HG03159 (cell line): ENCODE data around the gene FBXL7.

Source experiments
- ATAC-seq: cut with Tn5 transposase; IDR thresholded peaks from one replicate; pipeline ENCODE4 v1.9.1; 2021; ENCODE audit warnings: mild to moderate bottlenecking, moderate library complexity; ENCODE audit not compliant: unreplicated experiment

The FBXL7 gene

DNA sequence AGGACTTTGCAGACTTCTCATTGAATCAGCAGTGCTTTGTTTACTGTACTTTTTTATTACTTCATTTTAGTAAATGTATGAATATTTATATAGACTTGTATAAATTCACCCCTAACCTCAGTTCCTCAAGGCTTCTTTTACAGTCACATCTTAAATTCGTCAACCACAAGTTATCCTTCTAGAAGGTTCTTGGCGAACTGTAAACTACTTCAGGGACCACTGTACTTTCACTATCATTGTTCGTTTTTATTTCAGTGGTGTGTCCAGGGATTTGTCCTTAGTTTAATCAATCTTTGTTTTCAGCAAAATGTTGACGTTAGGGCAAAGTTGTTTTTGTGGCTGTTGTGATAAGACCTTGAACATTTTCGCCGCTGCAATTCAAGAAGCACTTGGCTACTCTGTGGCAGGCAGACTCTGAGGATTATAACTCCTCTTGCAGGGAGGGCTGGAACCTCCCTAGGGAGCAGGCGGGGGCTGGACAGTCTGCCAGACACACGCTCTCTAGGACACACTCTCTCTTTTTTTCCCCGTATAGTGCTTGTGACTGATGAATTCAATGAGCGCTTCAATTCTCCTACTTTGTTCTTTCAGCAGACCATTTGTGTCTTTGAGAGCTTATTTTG lies 252.8 kb downstream of the FBXL7 start:
- ATAC-seq: no peak

DNA sequence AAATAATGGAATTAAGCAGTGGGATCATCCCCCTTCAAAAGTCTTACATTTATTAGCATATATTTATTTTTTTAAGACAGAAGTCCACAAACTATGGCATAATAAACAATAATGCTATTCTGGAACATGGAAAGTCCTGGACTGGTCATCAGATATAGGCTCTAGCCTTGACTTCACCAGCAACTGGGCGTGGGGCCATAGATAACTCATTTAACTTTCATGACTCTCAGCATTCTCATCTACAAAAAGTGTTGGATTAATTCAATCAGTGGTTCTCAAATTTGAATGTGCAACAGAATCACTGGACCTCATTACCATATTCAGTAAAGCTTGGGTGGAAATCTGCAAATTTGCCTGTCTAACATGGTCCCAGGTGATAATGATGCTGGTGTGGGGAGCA lies 253.8 kb downstream of the FBXL7 start:
- no peak for ATAC-seq

DNA sequence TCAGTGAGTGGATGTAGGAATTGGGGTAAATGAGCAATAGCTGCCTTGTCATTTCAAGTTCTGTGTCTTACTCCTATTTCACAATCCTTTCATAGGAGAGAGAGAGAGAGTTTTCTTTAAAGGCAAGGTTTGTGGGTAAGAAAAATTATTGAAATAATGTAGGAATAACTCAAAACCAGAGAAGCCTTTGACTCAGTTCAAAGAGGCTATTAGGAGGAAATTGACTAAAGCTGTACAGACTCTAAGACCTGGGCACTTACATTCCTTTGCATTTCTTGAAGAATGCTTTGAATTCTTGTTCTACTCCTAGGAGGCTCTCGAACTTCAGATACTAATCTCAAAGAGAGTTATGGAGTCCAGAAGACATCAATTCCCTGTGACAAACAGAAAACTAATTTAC lies 257.1 kb downstream of the FBXL7 start:
- no peak for ATAC-seq

DNA sequence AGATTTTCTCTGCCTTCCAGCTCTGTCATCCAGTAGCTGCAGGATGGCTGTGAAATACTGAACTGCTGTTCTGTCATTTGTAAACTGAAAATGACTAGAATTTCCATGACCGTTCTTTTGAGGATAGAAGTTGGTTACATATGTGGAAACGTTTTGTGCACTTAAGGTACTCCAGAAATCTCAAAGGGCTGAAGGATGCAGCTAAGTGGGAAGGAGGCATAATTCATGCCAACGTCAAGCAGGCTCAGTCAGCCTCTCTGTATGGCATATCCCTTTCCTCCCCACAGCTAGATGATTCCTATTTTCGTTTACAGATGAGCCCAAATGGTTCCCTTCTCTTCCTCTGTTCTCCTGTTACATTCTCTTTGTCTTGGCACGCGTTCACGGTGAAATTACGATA lies 257.6 kb downstream of the FBXL7 start:
- no peak for ATAC-seq

DNA sequence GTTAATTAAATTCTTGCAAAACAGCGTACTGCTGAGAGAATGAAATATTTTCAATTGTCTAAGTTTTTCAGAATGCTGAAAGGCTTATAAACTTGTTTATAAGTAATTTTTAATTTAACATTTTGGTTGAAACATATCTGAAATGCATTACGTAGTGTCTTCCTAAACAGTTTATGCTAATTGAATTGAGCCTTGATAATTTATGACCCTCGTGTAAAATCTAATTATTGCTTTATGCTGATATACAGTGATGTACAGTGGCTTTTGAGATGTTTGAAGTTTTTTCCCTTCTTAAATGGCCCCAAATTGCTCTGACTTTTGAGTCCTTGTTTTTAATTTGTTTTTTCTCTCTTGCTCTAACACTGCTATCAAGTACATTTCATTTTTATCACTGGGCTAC lies 262.7 kb downstream of the FBXL7 start:
- ATAC-seq: no peak

DNA sequence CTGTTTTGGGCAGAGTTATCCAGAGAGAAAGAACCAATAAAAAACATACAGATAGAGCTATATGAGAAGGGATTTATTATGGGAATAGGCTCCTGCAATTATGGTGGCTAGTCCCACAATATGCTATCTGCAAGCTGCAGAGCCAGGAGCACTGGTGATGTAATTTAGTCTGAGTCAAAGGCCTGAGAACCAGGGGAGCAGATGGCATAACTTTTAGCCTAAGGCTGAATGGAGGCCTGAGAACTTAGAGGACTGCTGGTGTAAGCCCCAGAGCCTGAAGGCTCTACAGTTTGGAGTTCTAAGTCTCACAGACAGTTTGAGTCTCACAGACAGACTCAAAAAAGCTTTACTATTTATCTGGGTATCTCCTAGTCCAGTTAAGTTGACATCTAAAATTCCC lies 263.8 kb downstream of the FBXL7 start:
- ATAC-seq: no peak

DNA sequence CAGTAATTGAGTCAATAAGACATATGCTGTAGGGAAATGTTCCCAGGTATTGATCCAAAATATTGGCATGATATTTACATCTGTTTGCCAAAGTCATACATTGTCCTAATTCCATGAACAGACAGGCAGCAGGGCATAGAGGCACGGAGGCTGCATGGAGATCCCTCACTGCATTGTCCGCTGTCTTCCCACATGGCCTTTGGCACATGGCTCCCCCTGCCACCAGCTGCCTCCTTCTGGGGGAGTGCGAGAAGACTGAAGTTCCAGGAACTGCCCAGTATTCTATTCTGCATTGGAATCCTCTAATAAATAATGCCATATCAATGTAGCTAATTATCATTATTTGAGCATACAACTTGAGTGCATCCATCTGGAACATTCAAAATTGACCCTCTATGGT lies 269.0 kb downstream of the FBXL7 start:
- ATAC-seq: no peak

DNA sequence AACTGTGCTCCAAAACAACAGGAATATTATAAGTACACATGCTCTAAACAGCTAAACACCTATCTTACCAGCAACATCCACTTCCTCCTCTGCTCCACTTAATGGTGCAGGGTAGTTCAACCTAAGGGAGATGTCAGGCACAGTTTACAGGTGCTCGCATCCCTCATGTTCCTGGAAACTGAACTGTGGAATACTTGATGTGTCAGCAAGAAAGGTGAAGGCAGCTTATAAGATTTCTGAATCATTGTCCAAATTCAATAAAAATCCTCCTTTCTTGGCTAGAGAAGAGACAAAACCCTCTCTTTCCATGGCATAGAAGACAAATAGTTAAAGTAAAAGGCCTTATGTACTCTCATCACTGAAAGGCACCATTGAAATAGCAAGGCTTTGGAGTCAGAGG lies 272.2 kb downstream of the FBXL7 start:
- ATAC-seq: no peak

DNA sequence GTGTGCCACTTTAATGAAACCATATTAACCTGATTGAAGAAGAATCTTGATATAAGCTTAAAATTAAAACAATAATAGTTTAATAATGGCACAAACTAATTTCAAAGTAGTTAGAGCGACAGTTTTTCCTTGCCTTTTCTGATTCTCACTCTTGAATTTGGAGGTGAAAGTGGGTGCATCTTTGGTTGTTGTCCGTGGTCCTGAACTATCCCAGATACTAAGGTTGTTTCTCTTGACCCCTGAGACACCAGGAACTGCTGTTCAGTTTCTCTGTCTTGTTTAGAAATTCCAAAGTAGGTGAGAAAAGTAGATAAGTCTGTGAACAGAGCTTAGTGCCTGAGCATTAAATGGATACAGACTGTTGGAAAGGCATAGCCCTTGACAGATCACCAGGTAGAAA lies 274.7 kb downstream of the FBXL7 start:
- ATAC-seq: no peak

DNA sequence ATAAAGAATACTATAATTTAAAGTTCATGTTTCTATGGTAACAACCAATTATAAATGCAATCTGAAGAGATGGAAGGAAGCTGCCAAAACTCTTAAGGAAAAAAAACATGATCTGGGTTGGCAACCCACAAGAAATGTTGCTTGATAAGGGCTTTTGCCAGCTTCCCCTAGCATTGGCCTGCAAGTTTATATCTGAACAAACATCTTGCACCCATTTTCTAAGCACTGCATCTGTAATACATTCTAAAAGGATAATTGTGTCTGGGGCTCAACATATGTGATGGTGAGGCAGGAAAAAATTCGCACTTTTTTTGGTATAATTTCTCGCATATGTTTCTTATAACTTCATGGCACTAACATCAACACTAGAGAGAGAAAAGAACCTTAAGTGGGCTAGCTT lies 276.4 kb downstream of the FBXL7 start:
- no peak for ATAC-seq

DNA sequence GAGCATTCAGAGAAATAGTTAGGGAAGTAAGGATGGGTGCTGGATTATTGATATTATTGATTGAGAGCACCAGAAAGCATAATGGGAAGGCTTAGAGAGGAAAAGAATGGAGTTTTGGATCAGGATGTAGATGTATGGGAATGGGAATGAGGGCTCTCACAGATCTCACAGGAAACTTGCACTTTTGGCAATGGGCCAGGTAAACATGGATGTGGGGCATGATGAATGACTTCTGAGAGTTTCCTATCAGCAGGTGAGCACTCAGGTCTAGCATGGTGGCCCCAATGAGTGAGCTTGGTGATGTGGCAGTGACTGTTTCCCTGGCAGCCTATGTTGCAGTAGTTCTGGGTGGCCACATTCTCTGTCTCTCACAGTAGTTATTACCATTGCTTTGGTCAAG lies 283.8 kb downstream of the FBXL7 start:
- ATAC-seq: no peak

DNA sequence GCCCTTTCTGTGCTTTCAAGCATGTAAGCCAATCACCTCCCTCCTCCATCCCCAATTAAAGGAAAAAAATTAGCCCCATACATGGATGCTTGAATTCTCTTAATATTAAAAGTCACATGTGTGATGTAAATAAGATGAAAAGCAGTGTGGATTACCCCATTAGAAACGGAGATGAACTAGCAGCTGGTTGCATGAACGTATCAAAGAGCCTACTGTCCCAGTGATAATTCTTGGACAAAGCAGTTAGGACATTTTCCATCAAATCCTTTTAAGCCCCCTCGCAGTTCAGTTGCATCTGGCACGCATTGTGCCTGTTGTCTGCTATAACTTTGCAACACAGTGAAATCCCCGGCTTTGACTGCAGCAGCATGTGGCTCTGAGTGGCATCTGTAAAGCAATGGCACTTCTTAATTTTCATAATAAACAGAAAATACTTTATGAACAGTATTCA lies 285.6 kb downstream of the FBXL7 start:
- ATAC-seq: no peak

DNA sequence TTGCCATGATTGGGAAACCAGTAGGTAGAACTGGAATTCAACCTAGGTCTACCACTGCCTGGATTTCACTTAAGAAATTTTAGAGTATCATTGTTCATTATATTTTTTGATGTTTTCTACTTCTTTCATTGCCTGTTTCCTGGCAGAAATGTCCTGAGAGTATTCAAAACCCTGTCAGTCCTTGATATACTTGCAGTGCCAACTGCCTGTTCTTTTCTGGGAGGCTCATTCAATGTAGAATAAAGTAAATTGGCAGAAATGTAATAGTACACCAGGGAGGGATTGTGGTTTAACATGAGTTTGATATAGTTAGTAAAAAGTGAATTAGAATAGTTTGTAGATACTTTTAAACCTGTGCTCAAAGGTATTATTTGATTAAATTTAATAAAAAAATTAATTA lies 286.3 kb downstream of the FBXL7 start:
- no peak for ATAC-seq

DNA sequence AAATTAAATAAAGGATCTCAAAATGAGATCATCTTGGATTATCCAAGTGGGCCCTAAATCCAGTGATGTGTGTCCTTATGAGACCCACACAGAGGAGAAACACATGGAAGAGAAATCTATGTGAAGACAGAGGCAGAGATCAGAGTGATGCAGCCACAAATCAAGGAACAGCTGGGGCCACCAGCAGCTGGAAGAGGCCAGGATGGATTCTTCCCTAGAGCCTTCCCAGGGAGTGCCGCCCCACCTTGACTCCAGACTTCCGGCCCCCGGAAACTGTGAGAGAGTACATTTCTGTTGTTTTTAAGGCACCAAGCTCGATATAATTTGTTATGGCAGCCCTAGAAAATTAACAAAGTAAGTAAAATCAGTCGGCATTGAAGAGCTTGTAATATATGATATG lies 286.9 kb downstream of the FBXL7 start:
- ATAC-seq: no peak

DNA sequence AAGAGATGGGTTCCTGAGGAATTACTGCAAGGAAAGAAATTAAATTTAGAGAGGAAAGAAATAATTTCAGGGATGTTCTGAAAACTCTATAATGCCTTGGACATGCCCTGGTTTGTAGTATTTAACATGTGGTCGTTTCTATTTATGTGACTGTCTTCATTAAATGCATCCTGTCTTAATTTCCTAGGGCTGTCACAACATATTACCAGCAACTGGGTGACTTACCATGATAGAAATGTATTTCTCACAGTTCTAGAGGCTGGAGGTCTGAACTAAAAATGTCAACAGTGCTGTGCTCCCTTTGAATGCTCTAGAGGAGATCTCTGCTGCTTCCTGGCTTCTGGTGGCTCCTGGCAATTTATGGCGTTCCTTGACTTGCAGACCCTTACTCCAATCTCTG lies 287.7 kb downstream of the FBXL7 start:
- ATAC-seq: no peak

DNA sequence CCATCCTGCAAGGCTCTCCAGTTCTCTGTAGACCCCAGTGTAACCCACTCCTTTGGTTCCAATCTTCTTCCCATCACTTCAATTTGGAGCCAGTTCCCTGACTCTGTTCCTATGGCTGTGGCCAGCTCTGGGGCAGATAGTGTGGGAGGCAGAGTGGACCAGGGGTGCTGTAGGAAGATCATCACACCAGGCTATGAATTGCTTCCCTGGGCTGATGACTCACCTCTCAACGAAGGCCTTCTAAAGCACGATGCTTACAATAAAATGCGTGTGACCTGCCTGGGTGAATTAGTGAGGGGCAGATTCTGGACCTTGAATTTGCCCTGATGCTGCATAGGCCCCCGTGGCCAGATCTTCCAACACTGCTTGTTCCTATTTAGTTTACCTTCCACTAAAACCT lies 289.7 kb downstream of the FBXL7 start:
- no peak for ATAC-seq

DNA sequence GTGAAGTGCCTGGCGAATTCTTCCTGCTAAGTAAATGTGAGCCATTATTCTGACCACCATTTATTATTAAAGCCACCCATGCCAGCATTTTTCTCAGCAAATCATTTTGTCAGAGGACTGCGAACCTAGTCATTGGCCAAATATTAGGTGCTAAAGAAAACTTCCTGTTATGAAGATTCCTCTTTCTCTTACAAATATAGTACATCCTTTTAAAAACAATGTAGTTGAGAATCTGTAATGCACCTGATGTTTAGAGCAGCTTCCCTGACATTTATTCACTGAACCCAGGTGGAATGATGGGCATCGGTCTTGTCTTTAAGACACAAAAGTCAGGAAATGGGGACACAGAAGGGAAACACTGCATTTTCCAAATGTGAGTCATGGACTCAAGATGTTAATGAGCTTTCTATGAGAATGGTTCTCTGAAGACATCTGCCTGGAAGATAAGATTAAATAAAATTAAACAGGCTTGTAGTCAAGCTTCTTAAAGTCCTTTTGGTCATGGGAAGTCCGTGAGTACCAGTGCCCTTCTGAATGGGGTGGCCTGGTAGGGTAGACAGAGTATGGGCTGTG lies 290.6 kb downstream of the FBXL7 start:
- no peak for ATAC-seq

DNA sequence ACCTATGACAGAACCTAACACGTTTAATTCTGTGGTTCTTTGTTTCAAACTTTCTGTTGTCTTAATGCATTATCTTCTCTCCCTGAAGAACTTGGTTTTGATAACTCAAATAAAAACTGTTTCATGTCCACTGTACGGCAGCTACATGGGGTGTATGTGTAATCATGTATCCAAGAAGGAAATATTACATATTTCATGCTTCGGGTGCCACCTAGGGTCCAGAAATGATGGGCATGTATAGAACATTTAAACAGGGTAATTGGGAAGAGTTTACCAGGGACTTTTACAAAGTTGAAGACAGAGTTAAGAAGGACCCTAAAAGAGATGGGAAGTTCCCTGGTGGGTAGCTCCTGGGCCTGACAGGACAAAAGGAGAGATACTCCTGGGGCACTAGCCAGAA lies 291.3 kb downstream of the FBXL7 start:
- no peak for ATAC-seq

DNA sequence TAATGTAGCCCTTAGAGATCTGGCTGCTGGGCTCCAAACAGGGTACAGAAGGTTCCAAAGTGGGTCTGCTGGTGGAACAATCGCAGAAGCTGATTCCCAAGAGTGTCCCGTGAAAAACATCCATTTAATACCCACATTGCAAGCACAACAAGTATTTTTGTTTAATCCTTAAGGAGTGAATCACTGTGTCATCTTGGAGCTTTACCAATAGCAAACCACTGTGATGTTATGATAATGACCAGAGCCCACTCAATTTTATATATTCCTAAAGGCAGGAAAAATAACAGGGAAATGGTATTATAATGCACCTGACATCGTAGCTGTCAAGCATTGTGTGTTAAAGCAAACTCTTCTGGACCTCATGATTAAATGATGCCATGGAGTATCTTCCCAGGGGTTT lies 291.9 kb downstream of the FBXL7 start:
- ATAC-seq: no peak

DNA sequence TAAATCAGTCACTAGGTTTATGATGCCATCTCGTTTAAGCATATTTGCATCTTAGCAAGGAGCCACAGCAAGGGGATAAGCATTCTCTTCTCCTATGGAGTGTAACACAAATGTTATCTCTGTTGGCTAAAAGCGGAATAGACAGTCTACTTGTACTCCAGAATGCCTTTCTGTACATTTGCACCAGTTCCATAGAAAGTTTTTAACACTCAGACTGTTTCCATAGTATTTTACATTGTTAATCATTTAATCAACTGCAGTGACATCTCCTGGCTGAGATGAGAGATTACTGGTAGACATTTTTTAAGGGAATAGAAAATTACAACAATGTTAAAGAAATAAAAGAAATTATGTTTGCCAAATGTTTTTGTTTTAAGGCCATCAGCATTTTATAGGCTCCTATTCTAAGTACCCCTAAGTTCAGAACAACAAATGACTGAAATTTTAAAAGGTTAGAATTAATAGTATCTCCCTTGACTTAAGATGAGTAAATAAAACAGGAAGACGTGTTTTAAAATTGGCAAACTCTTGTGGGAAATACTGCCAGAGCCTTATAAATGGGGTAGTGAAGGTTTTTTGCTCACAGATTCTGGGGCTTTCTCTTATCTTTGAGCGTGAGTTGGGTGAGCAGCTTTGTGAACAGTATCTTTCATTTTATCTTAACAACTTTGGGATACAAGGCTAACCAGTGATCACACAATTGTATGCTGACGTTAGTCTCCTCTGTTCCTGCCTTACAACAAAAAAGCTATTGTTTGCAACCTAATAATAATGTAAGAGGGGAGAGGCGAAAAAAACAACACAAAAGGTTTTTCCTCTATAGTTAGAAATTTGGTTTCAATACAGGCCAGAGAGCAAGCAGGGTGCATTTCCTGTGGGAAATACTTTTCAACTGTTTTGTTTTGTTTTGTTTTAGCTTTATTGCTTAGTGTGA lies 294.3 kb downstream of the FBXL7 start:
- ATAC-seq: no peak

DNA sequence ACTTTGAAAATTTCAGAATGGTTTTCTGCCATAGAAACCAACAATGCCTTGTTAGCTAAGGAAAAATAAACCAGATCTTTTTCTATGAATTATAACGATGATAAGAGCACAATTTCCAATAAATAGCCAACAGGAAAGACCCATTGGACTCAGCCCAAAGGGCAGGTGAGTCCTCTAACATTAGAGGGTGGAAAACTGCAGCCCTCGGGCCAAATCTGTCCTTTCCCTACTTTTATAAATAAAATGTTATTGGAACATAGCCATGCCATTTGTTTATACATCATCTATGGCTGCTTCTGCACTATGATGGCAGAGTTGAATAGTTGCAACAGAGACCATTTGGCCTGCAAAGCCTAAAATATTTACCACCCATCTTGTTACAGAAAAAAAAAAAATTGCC lies 296.1 kb downstream of the FBXL7 start:
- ATAC-seq: no peak

DNA sequence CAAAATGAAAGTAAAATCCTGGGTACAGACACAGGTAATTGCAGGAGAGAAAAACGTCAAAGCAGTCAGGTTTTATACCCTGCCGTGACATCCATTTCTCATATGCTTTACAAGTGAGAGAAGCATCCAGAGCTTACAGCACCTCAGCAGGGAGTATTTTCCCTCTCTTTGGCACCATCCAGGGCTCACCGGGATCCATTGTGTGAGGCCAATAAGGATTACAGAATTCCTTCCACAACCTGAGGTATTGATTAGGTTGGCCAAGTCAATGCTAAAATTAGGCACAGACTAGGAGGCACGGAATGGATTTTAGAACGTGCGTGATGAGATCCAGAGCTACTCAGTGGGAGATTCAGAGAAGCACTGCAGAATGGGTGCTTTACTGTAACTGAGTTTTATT lies 296.6 kb downstream of the FBXL7 start:
- ATAC-seq: no peak
